Pancreas (tissue), 10 donors: ENCODE results near the gene HGD. TPM values are rescaled to one million over a fixed set of nuclear protein-coding genes. Genes with fewer than 3 reads are reported as not detected.

Experiments used
- ATAC-seq, 4 donors: fragments of 200-7000 bp; cut with Tn5 transposase; one replicate each; pipeline versions ENCODE4 v1.8.0 to v1.9.1; 2020; ENCODE audit warnings: mild to moderate bottlenecking in 4 of 4, moderate library complexity in 4 of 4
- DNase-seq, 6 donors: peaks; one replicate each; pipeline ENCODE4 v3.0.0-alpha.2; 2020
- FAIRE-seq: peaks from 2 replicates; lab custom pipeline; 2012; peaks lifted over from hg19 to GRCh38; lab: Jason Lieb, UNC
- H3K27ac ChIP-seq, 4 donors: fragments of 200-600 bp; sonication (generic); 1 replicate in 3 of 4; 2 replicates in 1 of 4; pipeline versions ENCODE4 v1.5.0 to v1.8.0; 2020
- H3K27me3 ChIP-seq, 4 donors: fragments of 200-600 bp; one replicate each; pipeline ENCODE4 v1.8.0; 2021
- H3K36me3 ChIP-seq, 3 donors: fragments of 200-600 bp; sonication (generic) in 1 of 3; one replicate each; pipeline versions ENCODE4 v1.5.0 to v1.8.0; 2020 to 2021
- H3K4me1 ChIP-seq, 3 donors: fragments of 200-600 bp; one replicate each; pipeline ENCODE4 v1.8.0; 2021
- H3K4me3 ChIP-seq, 4 donors: fragments of 200-600 bp; sonication (generic) in 2 of 4; one replicate each; pipeline versions ENCODE4 v1.5.0 to v1.8.0; 2020 to 2021
- H3K9me3 ChIP-seq, 4 donors: fragments of 200-600 bp; one replicate each; pipeline ENCODE4 v1.8.0; 2021
- WGBS, 2 donors: extraction: QIAGEN DNeasy Blood & Tissue Kit; methylation state at CpG; one replicate each; pipeline ENCODE4 v1.1.7; 2013; 5-methylcytosine and 5-hydroxymethylcytosine counted together
- intact Hi-C, 3 donors: fragments of 100-400 bp; cut with DNase I; formaldehyde crosslinking; loops; one replicate each; pipeline versions ENCODE4 v1.11.1 to v1.14.2; 2022
- polyA plus RNA-seq, 2 donors: library from polyadenylated mRNA; stranded (reverse); fragments of 200-250 nt; gene quantifications; one replicate each; pipeline ENCODE4 v1.2.3, GENCODE V29; 2013
- total RNA-seq, 6 donors: library from RNA; stranded (reverse); fragmentation: NEBNext Ultra II Directional in 4 of 6; extraction: Animal tissue kit (Norgen Biotek cat#: 25700) in 4 of 6; gene quantifications; one replicate each; pipeline versions ENCODE4 v1.2.1 to v1.2.4, GENCODE V29; 2021 to 2023
- TF ChIP-seq, protein P1 (sequence below), 4 donors: fragments of 200-600 bp; sonication (generic) in 3 of 4; IDR thresholded peaks; one replicate each; pipeline versions ENCODE4 v1.5.0 to v1.8.0; 2021; ENCODE audit warnings: antibody characterized with exemption in 4 of 4
- donor health status: healthy with polysubstance abuse.
- donor health status: DM: no; HTN: no; CAD: no; lungs with moderate emphysema.
- donor health status: DM: no; HTN: no; CAD: no.
- donor health status: control.
- donor health status: control.
- donor health status: Bipolar disorder and iron deficiency.
- donor health status: DM: yes; HTN: yes; CAD: no.
- donor health status: DM: no; HTN: no; CAD: no.
- donor health status: DM: no; HTN: no; CAD: no.
- donor health status: DM: yes; HTN: yes; CAD: no.

The HGD gene
- total and polyA plus RNA-seq, 8 donors = 9.7 to 27.7 (median 16.0) TPM

DNA sequence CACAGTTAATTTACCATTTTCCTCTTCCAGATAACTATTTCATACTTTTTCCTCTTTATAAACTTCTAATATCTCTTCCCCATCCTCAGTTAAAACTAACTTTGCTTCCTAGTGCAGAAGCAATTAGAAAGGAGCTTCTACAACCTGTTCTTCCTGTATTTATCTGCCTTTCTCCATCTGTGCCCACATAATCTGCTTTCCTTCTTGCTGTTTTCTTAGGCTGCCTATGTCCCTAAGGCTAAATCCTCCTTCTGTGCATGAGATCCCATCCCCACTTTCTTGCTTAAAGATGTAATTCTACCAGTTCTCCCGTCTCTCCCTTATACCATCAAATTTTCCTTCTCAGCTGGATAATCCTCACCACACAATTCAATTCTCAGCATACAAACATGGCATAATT lies 28.3 kb upstream of the HGD start:
- H3K36me3 ChIP-seq = no peaks in the 10 kb centered on the region
- ATAC-seq (no peak), FAIRE-seq (no peak), DNase-seq (no peak)
- H3K9me3 ChIP-seq = no peaks in the 10 kb centered on the region
- H3K27ac ChIP-seq = no peak overlapping the region
- 88 to 92% methylated on average over 1 of the region's 1 CpG for WGBS, 2 donors
- TF ChIP-seq, protein P1, sequence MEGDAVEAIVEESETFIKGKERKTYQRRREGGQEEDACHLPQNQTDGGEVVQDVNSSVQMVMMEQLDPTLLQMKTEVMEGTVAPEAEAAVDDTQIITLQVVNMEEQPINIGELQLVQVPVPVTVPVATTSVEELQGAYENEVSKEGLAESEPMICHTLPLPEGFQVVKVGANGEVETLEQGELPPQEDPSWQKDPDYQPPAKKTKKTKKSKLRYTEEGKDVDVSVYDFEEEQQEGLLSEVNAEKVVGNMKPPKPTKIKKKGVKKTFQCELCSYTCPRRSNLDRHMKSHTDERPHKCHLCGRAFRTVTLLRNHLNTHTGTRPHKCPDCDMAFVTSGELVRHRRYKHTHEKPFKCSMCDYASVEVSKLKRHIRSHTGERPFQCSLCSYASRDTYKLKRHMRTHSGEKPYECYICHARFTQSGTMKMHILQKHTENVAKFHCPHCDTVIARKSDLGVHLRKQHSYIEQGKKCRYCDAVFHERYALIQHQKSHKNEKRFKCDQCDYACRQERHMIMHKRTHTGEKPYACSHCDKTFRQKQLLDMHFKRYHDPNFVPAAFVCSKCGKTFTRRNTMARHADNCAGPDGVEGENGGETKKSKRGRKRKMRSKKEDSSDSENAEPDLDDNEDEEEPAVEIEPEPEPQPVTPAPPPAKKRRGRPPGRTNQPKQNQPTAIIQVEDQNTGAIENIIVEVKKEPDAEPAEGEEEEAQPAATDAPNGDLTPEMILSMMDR (IDR thresholded peaks at IDR 0.05) = no peak
- H3K4me3 ChIP-seq = no peak overlapping the region
- intact Hi-C loops = no loop called here
- H3K4me1 ChIP-seq = no peaks in the 10 kb centered on the region
- H3K27me3 ChIP-seq = no peaks in the 10 kb centered on the region

DNA sequence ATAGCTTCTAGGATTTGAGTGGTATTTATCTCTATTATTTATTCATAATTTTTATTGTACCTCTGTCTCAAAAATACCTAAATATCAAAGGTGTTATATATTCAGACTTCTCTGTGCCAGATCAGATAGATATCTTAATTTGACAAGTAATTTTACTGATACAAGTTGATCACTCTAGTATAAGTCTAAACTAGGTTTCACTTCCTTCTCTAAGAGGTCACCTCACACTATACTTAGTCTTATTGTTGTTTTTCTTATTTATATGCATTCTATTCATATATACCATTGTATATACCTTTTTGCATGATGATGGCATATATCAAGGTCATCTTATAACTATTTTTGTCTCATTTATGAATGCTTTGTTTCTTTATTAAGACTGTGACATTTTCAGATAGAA lies 26.4 kb upstream of the HGD start:
- TF ChIP-seq, protein P1 (IDR thresholded peaks at IDR 0.05) = no peak
- no peak overlapping the region for H3K27ac ChIP-seq
- no peaks in the 10 kb centered on the region for H3K9me3 ChIP-seq
- FAIRE-seq (no peak), ATAC-seq (no peak), DNase-seq (no peak)
- H3K4me1 ChIP-seq = no peaks in the 10 kb centered on the region
- no peaks in the 10 kb centered on the region for H3K27me3 ChIP-seq
- no peak overlapping the region for H3K4me3 ChIP-seq
- no peaks in the 10 kb centered on the region for H3K36me3 ChIP-seq
- intact Hi-C loops = no loop called here

DNA sequence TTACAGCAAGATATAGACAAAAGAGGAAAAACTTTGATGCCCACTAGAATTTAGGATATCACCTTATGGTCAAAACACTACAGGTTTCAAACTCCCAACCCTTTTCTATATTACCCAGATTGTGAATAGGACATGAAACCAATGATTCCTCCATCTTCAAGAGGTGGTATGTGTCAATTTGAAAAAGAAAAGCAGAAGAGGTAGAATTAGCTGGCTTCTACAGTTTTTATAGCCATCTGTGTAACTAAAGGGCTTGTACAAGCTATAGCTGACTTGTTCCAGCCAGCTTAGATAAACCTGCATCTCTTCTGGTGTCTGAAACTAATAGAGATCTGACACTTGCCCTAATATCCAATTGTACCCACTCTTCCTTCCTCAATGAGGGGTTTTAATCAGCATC lies 24.9 kb upstream of the HGD start:
- Histone ChIP-seq H3K4me3 (no peak overlapping the region), H3K9me3 (no peaks in the 10 kb centered on the region), H3K36me3 (no peaks in the 10 kb centered on the region), H3K27me3 (no peaks in the 10 kb centered on the region), H3K27ac (no peak overlapping the region), H3K4me1 (no peaks in the 10 kb centered on the region)
- intact Hi-C loops = no loop called here
- ATAC-seq (no peak), DNase-seq (no peak), FAIRE-seq (no peak)
- TF ChIP-seq, protein P1 (IDR thresholded peaks at IDR 0.05) = no peak

DNA sequence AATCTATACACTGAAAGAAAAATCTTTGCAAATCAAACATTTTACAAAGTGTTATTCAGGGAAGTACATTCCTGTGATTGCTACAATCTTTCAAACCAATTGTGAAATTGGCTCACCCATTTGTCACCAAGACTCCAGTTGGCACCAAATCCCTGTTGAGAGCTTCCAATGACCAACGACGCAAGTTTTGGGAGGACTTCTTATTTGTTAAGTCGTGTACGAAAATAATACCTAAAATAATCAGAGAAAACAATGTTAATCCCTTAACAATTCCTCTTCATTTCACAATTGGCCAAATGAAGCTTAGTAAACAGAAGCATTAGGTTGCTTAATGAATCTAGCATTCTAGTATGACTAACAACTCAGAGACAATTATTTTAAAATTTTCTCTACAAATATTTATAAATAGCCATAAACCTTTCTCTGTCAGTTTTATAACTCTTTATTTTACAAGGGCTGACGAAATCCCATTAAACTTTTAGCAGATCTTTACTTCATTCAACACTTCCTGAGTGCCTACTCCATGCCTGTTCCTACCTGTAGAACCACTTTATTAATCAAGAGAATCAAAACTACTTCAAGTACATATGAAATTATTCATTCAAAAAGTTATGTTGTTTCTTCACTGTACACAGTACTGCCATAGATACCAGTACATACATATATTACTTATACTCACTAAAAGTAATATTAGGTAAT lies 24.0 kb upstream of the HGD start:
- ATAC-seq = no peak
- intact Hi-C loops = no loop called here
- TF ChIP-seq, protein P1 (IDR thresholded peaks at IDR 0.05) = no peak
- WGBS, 2 donors = 80 to 89% methylated on average over 5 of the region's 5 CpGs
- Histone ChIP-seq H3K4me1 (no peaks in the 10 kb centered on the region), H3K9me3 (no peaks in the 10 kb centered on the region), H3K27me3 (no peaks in the 10 kb centered on the region), H3K36me3 (no peaks in the 10 kb centered on the region), H3K4me3 (no peak overlapping the region), H3K27ac (no peak overlapping the region)
- DNase-seq = no peak
- FAIRE-seq = no peak

DNA sequence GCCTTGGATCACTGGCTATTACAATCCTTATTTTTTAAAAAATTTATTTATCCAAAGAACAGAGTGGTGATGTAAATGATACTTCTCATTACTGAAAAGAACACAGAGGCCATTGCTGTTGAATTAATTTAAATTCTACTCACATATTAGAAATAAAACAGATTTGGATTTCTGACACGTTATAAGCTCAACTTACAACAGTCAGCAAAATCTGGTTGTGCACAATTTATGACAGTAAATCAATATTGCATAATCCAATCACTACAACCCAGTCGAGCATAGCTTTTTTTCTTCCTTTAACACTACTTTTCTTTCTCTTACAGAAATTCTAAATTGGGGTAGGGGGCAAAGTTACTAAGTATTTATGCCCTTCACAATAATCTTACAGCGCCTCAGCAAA lies 17.3 kb upstream of the HGD start:
- no peak overlapping the region for H3K27ac ChIP-seq
- FAIRE-seq (no peak), ATAC-seq (peak in 1 of 4 donors; percentile 48), DNase-seq (no peak)
- H3K4me3 ChIP-seq = no peak overlapping the region
- 39 to 47% methylated on average over 3 of the region's 3 CpGs for WGBS, 2 donors
- intact Hi-C loops = no loop called here
- TF ChIP-seq, protein P1 (IDR thresholded peaks at IDR 0.05) = no peak
- peaks cover 0 to 5% (median 4%) of the 10 kb centered on the region in 3 donors for H3K4me1 ChIP-seq
- no peaks in the 10 kb centered on the region for H3K9me3 ChIP-seq
- no peaks in the 10 kb centered on the region for H3K27me3 ChIP-seq
- H3K36me3 ChIP-seq = no peaks in the 10 kb centered on the region
